GM12801 (cell line): ENCODE results near the gene GDF10.

ENCODE experiments used
- CTCF ChIP-seq: IDR thresholded peaks from one replicate; pipeline ENCODE4 v1.5.1; 2011; ENCODE audit warnings: control low read depth; ENCODE audit not compliant: insufficient read length; ENCODE audit errors: extremely low read depth

Gene GDF10

DNA sequence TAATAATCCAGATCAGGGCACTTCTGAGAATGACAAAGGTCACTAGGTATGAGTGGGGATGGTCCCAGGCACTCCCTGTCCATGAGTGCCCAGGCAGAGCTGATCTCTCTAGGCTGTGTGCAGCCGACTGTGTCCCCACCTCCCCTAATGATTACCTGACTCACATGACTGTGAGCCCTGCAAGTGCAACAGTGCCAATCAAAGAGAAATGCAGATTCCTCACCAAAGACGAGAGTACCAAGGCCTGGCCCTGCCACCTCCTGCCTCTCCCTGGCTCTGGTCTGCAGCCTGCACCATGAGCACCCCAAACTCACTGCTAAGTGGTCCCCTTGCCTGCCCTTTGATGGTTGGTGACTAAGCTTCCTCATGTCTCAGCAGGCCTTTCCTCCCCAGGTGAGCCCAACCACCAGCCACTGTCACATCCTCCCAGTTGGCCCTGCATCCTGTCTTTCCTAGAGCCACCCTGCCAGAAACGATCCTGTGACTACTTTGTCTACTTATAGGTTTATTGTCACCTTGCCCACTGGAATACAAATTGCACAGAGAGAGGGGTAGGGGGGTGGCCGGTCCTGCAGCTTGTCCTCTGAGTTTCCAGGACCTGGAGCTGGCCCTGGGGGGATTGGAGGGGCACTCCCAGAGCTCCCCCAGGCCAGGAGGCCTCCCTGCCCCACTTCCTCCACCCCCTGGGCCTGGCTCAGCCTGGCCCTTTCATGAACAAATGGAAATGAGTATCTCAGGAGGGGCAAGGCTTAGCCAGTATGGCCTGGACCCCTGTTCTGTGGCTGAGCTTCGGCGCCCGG is 22.4 kb upstream of the GDF10 start:
- no peak for TF ChIP-seq CTCF

DNA sequence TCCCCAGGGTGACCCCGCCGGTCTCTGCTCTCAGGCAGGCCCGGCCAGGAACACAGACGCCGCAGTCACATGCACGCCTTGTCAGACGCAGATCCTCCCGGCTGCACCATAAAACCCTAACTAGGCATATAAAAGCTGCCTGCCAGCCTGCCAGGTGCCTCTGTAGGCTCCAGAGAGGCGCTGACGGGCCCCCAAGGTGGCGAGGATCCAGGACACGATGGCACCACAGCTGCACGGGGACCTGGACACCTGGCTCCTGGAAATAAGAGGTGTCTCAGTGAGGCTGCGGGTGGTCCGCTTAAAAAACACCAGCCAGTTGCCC is 21.9 kb upstream of the GDF10 start:
- TF ChIP-seq CTCF = no peak

DNA sequence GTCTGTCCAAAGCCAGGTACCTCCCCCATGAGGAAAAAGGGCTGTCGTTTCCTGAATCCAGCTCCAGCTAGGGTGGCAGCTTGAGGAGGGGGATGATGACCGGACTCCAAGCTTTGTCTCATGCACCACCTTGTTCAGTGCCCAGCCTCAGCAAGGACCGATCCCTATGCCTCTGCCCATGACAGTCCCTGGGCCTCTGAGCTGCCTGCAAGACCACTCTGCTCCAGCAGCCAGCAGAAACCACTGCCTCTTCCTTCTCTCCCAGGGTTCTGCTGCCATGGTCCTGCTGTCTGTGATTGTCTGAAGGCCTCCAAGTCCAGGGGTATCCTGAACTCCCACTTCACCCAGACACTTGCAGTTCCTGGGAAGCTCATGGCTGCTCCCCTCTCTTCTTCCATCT is 21.3 kb upstream of the GDF10 start:
- TF ChIP-seq CTCF = no peak

DNA sequence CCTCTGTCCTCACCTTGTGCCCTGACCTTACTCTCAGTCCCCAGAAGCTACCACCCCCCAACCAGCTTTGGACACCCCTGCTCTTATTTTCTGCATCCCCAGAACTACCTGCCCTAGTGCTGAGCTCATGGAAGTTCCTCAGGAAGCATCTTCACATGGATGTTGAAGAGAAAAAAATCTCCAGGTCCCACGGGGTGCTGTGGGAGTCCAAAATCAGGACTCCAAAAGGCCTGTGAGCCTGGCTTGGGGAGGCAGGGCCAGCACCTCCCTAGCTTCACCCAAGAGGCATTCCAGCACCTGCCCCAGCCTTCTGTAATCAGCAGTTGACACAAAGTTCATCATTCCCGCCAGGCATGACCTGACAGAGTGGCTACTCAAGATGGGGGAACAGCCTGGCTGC is 20.7 kb upstream of the GDF10 start:
- TF ChIP-seq CTCF = no peak

DNA sequence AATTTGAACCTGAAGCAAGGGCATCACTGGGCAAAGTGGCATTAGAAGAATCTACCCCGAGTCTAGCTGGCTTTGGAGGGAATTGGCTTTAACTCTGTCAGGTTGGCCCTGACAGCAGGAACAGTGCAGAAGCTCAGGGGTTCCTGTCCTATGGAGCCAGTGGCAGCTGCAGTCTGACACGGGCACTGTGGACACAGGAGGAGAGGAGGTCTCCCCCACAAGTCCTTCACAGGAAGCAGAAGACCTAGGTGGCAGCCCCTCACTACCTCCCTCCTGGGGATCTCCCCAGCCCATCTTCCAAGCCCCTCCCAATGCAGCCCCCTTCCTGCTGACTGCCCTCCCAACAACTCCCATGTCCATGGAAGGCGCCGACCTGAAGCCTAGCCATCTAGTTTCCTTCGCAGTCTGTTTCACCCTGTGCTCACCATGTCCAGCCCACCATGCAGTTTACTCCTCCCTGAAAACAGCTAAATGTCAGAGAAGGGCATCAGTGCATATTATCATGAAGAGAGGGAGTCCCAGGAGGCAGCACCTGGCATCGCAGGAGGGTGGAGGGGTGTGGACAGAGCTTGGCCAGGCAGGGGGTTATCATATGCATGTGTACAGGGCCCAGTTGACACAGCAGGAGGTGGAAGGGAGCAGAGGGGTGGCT is 17.9 kb upstream of the GDF10 start:
- no peak for TF ChIP-seq CTCF

DNA sequence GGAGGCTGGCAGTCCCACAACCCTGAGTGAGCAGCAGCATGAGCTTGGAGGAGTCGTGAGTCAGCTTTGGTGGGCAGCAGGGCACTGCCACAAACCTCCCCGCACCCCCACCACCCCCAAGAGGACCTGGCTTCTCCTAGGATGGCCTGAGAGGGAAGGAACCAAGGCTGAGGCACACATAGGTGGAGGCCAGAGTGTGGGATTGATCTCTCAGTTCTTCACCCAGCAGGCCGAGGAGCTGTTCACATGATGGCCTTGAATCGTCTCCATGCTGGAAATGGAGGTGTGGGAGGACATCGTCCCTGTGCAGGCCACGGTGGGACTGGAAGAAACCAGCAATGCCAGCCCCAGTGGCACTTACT is 17.4 kb upstream of the GDF10 start:
- TF ChIP-seq CTCF = no peak

DNA sequence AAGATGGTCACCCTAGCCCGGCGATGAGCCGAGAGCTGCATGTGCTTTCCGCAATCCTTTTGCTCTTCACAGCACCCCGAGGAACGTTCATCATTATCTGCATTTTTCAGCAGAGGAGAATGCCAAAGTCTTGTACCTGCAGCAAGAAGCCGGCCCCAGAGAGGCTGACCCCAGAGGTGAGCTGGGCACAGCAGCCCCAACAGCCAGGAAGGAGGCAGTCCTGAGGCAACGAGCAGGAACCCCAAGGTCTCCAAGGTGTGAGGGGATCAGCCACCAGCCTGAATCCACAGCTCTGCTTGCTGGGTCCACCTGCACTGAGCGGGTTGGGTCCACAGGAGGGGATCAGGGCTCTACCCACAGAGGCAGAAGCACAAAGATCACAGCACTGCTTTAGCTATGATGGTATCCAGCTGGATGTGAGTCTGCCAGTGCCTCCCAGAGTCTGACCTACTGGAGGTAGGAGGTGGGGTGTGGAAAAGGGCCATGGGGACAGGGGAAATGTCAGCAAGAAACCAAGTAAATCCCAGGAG is 16.8 kb upstream of the GDF10 start:
- TF ChIP-seq CTCF = no peak
